HG03135 (cell line): ENCODE data around the gene TCF25.
"Not testable (repeated sequence)": the region's sequence is repeated elsewhere in the genome, so short reads cannot be mapped to it uniquely, and the experiment has no call there.

ENCODE experiments used
- ATAC-seq: cut with Tn5 transposase; IDR thresholded peaks from one replicate; pipeline ENCODE4 v1.9.1; 2021; ENCODE audit warnings: mild to moderate bottlenecking, moderate library complexity; ENCODE audit not compliant: unreplicated experiment

The TCF25 gene

DNA sequence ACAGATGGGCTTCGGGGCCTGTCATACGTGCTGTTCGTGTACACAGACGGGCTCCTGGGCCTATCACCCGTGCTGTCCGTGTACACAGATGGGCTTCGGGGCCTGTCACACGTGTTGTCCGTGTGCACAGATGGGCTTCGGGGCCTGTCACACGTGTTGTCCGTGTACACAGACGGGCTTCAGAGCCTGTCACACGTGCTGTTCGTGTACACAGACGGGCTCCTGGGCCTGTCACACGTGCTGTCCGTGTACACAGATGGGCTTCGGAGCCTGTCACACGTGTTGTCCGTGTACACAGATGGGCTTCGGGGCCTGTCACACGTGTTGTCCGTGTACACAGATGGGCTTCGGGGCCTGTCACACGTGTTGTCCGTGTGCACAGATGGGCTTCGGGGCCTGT is 5.7 kb downstream of the TCF25 start:
- not testable (repeated sequence) for ATAC-seq

- ATAC-seq: no peak
These were observed 7.3 kb downstream of the TCF25 start for GRCh38 chr16:89880477-89881367.

- no peak for ATAC-seq
These were observed 8.0 kb downstream of the TCF25 start for GRCh38 chr16:89881368-89881730.

DNA sequence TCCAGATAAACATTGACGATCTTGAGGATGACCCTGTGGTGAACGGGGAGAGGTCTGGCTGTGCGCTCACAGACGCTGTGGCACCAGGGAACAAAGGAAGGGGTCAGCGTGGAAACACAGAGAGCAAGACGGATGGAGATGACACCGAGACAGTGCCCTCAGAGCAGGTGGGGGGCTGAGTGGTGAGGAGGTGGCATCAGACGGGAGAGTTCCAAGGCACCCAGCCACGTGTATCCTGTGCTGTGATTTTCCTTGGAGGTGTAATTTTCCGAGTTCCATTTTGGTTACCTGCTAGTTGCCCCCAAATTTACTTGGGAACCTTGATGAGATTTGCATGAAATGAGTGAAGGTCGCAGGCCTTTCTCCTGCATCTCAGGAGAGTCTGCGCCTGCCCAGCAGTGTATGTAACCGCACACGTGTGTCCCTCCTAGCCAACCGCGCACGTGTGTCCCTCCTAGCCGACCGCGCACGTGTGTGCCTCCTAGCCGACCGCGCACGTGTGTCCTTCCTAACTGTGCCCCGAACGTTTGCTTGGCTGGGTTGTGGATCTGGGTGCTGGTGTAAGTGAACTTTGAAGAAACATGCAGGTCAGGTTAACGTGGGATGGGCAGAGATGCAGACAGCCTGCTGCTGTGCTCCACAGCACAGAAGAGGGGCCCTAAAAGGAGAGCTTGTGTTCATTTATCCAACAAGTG is 10.1 kb downstream of the TCF25 start:
- ATAC-seq: no peak

GRCh38 chr16:89884041-89884421 is 10.6 kb downstream of the TCF25 start:
- ATAC-seq: no peak

DNA sequence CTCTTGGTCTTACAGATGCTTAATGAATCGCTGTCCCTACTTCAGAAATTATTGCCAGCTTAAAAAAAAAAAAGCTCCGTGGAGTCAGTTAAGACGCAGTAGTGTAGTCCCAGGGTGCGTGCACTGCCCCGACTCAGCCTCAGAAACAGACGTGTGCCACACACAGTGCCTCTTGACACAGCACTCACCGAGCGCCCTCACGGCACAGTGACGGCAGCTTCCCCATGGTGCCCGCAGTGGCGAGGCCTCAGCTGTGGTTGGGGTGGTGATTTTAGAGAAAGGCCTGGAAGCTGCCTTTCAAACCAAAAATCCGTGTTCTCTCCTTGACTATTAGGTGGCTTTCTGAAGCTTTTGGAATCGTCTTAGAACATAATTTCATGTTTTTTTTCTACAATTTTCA is 13.9 kb downstream of the TCF25 start:
- ATAC-seq: no peak

DNA sequence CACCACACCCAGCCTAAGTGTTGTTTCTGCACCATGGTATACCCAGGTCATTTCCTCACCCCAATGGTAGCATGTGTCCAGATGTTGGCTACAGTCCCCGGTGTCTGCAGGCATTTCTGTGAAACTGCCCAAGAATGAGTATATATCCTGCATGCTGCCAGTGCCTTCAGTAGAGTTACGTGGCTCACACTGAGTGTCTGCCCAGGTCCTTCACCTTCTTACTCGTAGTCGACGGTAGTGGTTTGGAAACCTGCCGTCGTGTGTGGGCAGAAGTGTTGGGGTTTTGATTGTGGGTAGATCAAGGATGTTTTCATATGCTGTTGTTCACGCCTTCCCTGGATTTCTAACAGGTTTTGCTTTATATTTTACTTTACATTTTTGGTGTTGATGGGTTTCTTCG is 16.8 kb downstream of the TCF25 start:
- ATAC-seq: no peak

DNA sequence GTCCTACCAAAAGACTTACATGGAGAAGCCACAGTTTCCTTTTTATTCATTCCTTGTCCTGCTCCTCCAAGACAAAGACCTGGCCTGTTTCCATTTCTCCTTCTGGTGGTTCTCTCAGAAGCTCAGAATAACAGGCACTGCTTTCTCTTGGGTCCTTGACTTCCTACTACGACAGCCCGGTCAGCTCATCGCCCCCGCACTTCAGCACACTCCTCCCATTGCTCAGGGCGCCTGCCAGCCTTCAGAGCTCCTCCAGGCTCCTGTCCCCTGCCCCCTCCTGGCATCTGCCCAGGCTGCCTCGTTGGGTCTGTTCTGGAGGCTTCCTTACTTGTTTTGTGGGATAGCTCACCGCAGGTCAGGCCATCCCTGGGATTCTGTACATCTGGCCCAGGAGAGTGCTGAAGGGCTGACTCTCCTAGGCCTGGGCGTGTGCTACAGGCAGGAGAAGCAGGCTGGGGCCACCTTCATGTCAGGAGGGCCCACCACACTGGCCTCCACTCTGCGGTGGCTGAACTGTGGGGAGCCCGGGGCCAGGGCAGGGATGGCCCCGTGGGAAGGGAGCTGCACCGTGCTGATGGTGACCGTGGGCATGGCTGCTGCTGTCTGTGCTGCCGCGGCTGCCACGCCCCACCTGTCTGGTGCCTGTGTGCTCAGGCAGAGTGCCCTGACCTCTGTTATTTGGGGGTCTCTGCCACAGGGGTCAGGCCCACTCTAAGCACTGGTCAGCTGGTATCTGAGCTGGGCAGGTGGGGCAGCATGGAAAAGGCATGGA is 17.7 kb downstream of the TCF25 start:
- ATAC-seq: no peak

DNA sequence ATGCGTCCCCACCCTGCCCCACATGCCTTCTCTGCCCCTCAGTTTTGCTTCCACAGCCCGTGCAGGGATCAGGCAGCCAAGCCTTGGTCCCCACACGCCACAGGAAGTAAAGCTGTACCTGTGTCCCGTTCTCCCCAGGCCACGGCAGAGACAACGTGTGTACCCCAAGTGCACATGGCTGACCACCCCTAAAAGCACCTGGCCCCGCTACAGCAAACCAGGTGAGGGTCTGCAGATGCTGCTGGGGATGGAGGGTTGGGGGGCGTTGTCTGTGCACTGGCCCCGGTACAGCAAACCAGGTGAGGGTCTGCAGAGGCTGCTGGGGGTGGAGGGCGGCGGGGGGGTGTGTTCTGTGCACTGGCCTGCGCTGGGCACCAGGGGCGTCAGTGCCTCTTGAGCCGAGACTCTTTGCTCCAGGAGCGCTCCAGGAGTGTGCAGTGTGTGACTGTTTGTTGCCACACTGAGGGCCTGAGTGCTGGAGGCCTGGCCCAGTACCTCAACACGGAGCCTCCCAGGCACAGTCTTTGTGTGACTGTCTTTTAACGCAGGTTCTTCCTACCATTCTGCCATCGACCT is 18.8 kb downstream of the TCF25 start:
- no peak for ATAC-seq

- ATAC-seq: no peak
These were observed 19.2 kb downstream of the TCF25 start for GRCh38 chr16:89892635-89893034.

DNA sequence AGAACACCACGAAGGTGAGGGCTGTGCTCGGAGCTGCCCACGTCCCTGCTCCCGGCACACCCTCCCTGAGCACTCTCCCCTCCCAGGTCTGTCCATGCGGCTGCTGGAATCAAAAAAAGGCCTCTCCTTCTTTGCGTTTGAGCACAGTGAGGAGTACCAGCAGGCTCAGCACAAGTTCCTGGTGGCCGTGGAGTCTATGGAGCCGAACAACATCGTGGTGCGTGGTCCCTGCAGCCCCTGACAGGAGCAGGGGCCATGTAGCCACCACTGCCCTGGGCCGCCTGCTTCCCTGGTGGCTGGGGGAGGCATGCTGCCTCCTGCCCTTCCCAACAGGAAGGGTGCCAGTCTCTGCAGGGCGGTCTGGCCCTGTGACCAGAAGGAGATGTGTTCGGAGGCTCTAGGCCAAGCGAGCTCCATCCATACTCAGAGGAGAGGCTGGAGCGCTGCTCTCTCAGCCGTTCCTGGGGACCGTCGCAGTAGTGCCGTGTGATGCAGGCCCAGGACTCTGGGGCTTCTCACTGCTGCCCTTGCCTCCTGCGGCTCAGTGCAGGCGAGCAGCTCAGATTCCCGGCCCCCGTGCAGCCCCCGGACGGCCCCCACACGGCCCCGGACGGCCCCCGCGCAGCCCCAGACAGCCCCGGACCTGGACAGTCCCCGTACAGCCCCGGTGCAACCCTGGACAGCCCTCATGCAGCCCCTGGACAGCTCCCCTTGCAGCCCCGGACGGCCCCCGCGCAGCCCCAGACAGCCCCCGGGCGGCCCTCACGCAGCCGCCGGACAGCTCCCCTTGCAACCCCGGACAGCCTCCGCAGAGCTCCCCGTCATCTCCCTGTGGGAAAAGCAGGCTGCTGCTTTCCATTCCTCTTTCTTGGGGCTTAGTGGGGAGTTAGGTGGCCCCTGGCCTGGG is 20.5 kb downstream of the TCF25 start:
- ATAC-seq: no peak

- ATAC-seq: no peak
These were observed 22.3 kb downstream of the TCF25 start for GRCh38 chr16:89895482-89896250.

DNA sequence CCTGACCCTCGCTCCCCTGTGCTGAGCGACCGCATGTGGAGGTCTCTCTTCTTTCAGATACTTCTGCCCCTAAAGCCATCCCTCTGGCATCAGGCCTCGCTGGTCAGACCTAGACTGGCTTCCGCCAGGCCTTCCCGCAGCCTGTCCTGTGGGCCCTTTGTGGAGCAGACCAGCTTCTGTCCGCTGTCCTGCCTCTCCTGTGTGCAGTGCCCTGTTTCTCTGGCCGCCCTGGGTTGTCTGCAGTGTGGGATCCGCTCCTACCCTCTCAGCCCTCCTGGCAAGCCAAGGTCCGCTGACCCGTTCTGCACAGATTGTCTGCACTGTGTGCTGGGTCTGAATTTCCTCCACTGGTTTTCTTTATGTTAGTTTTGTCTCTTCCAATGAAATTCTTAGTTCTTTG is 23.8 kb downstream of the TCF25 start:
- no peak for ATAC-seq

- ATAC-seq: no peak
These were observed 25.0 kb downstream of the TCF25 start for GRCh38 chr16:89898201-89898967.

DNA sequence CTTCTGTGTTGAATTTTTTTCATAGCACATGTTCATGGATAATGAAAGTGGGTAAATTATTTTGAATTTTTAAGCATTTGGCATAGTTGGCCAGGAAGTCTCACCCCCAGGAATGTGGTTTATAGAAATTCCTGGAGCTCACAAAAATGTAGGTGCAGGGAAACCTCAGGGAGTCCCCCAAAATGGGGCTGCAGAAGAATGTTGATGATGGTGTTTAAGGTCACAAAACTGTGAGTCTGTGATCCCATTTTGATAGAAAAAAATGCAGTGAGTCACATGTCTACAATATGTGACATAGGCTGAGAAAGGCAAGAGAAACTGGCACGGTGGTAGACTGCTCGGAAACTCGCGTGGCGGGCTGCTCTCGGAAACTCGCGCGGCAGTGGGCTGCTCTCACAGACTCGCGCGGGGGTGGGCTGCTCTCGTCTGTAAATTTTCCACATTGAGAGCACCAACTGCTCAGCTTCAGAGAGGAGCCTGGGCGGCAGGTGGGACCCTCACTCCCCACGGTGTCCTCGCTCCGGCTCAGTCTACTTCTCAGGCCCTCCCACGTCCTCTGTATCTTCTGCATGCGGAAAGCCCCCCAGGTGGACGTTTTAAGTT is 26.6 kb downstream of the TCF25 start:
- no peak for ATAC-seq

- no peak for ATAC-seq
These were observed 27.5 kb downstream of the TCF25 start for GRCh38 chr16:89900885-89901284.

DNA sequence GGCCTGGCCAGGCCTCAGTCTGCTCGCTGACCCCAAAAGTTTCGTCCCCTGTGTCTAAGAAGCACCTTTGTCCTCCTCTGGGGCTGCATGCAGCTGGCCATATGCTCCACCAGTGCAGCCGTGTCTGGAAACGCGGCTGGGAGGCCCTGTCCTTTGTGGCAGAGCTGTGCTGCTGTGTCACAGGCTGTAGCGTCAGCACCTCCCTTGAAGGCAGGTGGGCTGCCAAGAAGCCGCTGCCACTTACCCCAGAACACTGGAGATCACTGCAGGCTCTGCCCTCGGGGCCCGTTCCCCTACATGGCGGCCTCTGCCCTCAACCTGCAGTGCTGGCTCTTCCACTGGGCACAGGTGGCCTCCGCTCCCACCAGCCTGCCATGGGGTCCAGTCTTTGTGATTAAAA is 29.6 kb downstream of the TCF25 start:
- no peak for ATAC-seq

- no peak for ATAC-seq
These were observed 30.6 kb downstream of the TCF25 start for GRCh38 chr16:89903908-89904515.
